Keratinocyte (primary cell): ENCODE data around the gene LIN7A. TPM values are rescaled to one million over a fixed set of nuclear protein-coding genes. Genes with fewer than 3 reads are reported as not detected.

Experiments
- DNase-seq: peaks from one replicate; pipeline ENCODE4 v3.0.0-alpha.2; 2011; ENCODE audit warnings: low read depth, missing footprints, low spot score
- FAIRE-seq: peaks from 2 replicates; lab custom pipeline; 2011; peaks lifted over from hg19 to GRCh38; lab: Jason Lieb, UNC
- H2AFZ ChIP-seq: 2 replicates; pipeline ENCODE4 v1.6.0; 2012; ENCODE audit warnings: low read length, control low read depth, inconsistent platforms; ENCODE audit not compliant: control insufficient read depth
- H3K27ac ChIP-seq: 2 replicates; pipeline ENCODE4 v1.5.1; 2011; ENCODE audit warnings: low read length; ENCODE audit not compliant: control insufficient read depth, insufficient read depth
- H3K27me3 ChIP-seq: 3 replicates; pipeline ENCODE4 v1.6.0; 2011; ENCODE audit warnings: low read length; ENCODE audit not compliant: control insufficient read depth, insufficient read depth; ENCODE audit errors: extremely low read depth
- H3K36me3 ChIP-seq, 2 experiments: 2 replicates in 1 of 2; 3 replicates in 1 of 2; pipeline ENCODE4 v1.5.1; 2011; ENCODE audit warnings: low read length in 2 of 2, mild to moderate bottlenecking in 1 of 2; ENCODE audit not compliant: control insufficient read depth in 2 of 2, insufficient read depth in 2 of 2; ENCODE audit errors: extremely low read depth in 1 of 2
- H3K4me1 ChIP-seq: 3 replicates; pipeline ENCODE4 v1.5.1; 2011; ENCODE audit warnings: low read length; ENCODE audit not compliant: control insufficient read depth, insufficient read depth; ENCODE audit errors: extremely low read depth
- H3K4me2 ChIP-seq: 3 replicates; pipeline ENCODE4 v1.6.0; 2011; ENCODE audit warnings: low read depth, low read length; ENCODE audit not compliant: control insufficient read depth, insufficient read depth; ENCODE audit errors: extremely low read depth
- H3K4me3 ChIP-seq, 3 experiments: fragments of 200-600 bp in 1 of 3; sonication (generic) in 1 of 3; 2 replicates in 2 of 3; 3 replicates in 1 of 3; pipeline ENCODE4 v1.5.1; 2011 to 2016; ENCODE audit warnings: low read length in 3 of 3, mild to moderate bottlenecking in 3 of 3, control low read depth in 2 of 3, inconsistent platforms in 1 of 3, low read depth in 1 of 3, mixed read lengths in 1 of 3, mixed run types in 1 of 3, moderate library complexity in 1 of 3; ENCODE audit not compliant: control insufficient read depth in 2 of 3, insufficient read depth in 2 of 3; ENCODE audit errors: extremely low read depth in 1 of 3
- H3K79me2 ChIP-seq: 2 replicates; pipeline ENCODE4 v1.6.0; 2012; ENCODE audit warnings: low read length; ENCODE audit not compliant: control insufficient read depth, insufficient read depth
- H3K9ac ChIP-seq: 3 replicates; pipeline ENCODE4 v1.6.0; 2011; ENCODE audit warnings: low read length; ENCODE audit not compliant: control insufficient read depth, insufficient read depth; ENCODE audit errors: extremely low read depth
- H3K9me1 ChIP-seq: 3 replicates; pipeline ENCODE4 v1.6.0; 2011; ENCODE audit warnings: low read length; ENCODE audit not compliant: control insufficient read depth, insufficient read depth; ENCODE audit errors: extremely low read depth
- H3K9me3 ChIP-seq: 2 replicates; pipeline ENCODE4 v1.5.1; 2012; ENCODE audit warnings: low read depth, low read length; ENCODE audit not compliant: control insufficient read depth
- H4K20me1 ChIP-seq: 3 replicates; pipeline ENCODE4 v1.6.0; 2011; ENCODE audit warnings: low read length; ENCODE audit not compliant: control insufficient read depth, insufficient read depth; ENCODE audit errors: extremely low read depth
- CTCF ChIP-seq, 3 experiments: IDR thresholded peaks in 1 of 3; conservative IDR thresholded peaks in 1 of 3; optimal IDR thresholded peaks in 1 of 3; 2 replicates in 2 of 3; 3 replicates in 1 of 3; pipeline versions ENCODE3 to v1.5.1; 2011; ENCODE audit warnings: low read length in 3 of 3, mild to moderate bottlenecking in 3 of 3, moderate library complexity in 2 of 3, control low read depth in 1 of 3, inconsistent platforms in 1 of 3; ENCODE audit not compliant: insufficient read depth in 2 of 3; ENCODE audit errors: extremely low read depth in 1 of 3
- EZH2 ChIP-seq: IDR thresholded peaks from one replicate; pipeline ENCODE4 v1.6.1; 2012; ENCODE audit warnings: inconsistent platforms, mild to moderate bottlenecking, low read length, moderate library complexity
- dilution Hi-C: fragments of 300-500 bp; cut with MboI; formaldehyde crosslinking; loops from one replicate; pipeline ENCODE4 v1.7.0; 2020; ENCODE audit warnings: low sequenced_read_pairs; ENCODE audit not compliant: extremely low pct_ligation_motif_present
- polyA plus RNA-seq, 5 experiments: library from polyadenylated mRNA; depleted of rRNA in 3 of 5; stranded (reverse) in 3 of 5; stranded (forward) in 1 of 5; unstranded in 1 of 5; fragments of >200 nt; gene quantifications; 1 replicate in 1 of 5; 2 replicates in 3 of 5; 3 replicates in 1 of 5; pipeline versions ENCODE4 v1.2.1 to v1.2.3, GENCODE V29; 2011 to 2012; ENCODE audit warnings: missing spikeins in 2 of 5, low read depth in 1 of 5, low replicate concordance in 1 of 5

LIN7A gene
- polyA plus RNA-seq, 1 donor (not counting 4 experiments of a cell fraction or from before 2014, with no cell fraction given) = not detected

GRCh38 chr12:80781313-80781712 lies 156.4 kb downstream of the LIN7A start:
- Histone ChIP-seq H3K36me3 (no peaks in the 10 kb centered on the region), H3K27me3 (no peaks in the 10 kb centered on the region), H4K20me1 (no peaks in the 10 kb centered on the region), H3K4me1 (peaks cover 7% of the 10 kb centered on the region), H3K4me2 (no peak overlapping the region), H3K79me2 (no peaks in the 10 kb centered on the region), H2AFZ (no peak overlapping the region), H3K4me3 (no peak overlapping the region), H3K9me1 (no peaks in the 10 kb centered on the region), H3K9me3 (no peaks in the 10 kb centered on the region), H3K9ac (no peak overlapping the region), H3K27ac (no peak overlapping the region)
- DNase-seq (no peak), FAIRE-seq (no peak)
- dilution Hi-C loops = no loop called here
- no peak for TF ChIP-seq CTCF (optimal IDR thresholded peaks at IDR 0.05 in 1 of 3, IDR thresholded peaks at IDR 0.05 in 1 of 3, conservative IDR thresholded peaks at IDR 0.05 in 1 of 3; ENCODE audit: extremely low read depth in 1 of 3, insufficient read depth in 2 of 3, low read length in 3 of 3)
- no peak for TF ChIP-seq EZH2

GRCh38 chr12:80780746-80781145 lies 157.0 kb downstream of the LIN7A start:
- H3K79me2 ChIP-seq = no peaks in the 10 kb centered on the region
- no peak overlapping the region for H3K27ac ChIP-seq
- H3K9ac ChIP-seq = no peak overlapping the region
- H3K4me2 ChIP-seq = no peak overlapping the region
- no peaks in the 10 kb centered on the region for H4K20me1 ChIP-seq
- H3K9me3 ChIP-seq = no peaks in the 10 kb centered on the region
- DNase-seq (no peak), FAIRE-seq (no peak)
- no peak overlapping the region for H3K4me3 ChIP-seq
- dilution Hi-C loops = no loop called here
- TF ChIP-seq EZH2 (no peak), CTCF (optimal IDR thresholded peaks at IDR 0.05 in 1 of 3, IDR thresholded peaks at IDR 0.05 in 1 of 3, conservative IDR thresholded peaks at IDR 0.05 in 1 of 3; ENCODE audit: extremely low read depth in 1 of 3, insufficient read depth in 2 of 3, low read length in 3 of 3) (no peak)
- no peaks in the 10 kb centered on the region for H3K36me3 ChIP-seq
- H3K9me1 ChIP-seq = no peaks in the 10 kb centered on the region
- no peak overlapping the region for H2AFZ ChIP-seq
- no peaks in the 10 kb centered on the region for H3K27me3 ChIP-seq
- peaks cover 7% of the 10 kb centered on the region for H3K4me1 ChIP-seq
